Left lung (tissue), 10 donors: ENCODE data around the gene NTM. TPM values are rescaled to one million over a fixed set of nuclear protein-coding genes. Genes with fewer than 3 reads are reported as not detected.

Experiments
- ATAC-seq: fragments of 200-7000 bp; cut with Tn5 transposase; one replicate; pipeline ENCODE4 v1.9.1; 2020; ENCODE audit warnings: moderate library complexity
- DNase-seq, 4 donors: peaks; one replicate each; pipeline ENCODE4 v3.0.0-alpha.2; 2013 to 2020
- H3K27ac ChIP-seq, 2 donors: fragments of 200-600 bp; sonication (generic) in 1 of 2; one replicate each; pipeline versions ENCODE4 v1.5.0 to v1.8.0; 2020 to 2021
- H3K27me3 ChIP-seq, 2 donors: fragments of 200-600 bp; sonication (generic) in 1 of 2; one replicate each; pipeline versions ENCODE4 v1.5.0 to v1.8.0; 2020 to 2021
- H3K36me3 ChIP-seq, 2 donors: fragments of 200-600 bp; sonication (generic) in 1 of 2; one replicate each; pipeline versions ENCODE4 v1.5.0 to v1.8.0; 2020 to 2021
- H3K4me1 ChIP-seq, 2 donors: fragments of 200-600 bp; one replicate each; pipeline ENCODE4 v1.8.0; 2021
- H3K4me3 ChIP-seq, 2 donors: fragments of 200-600 bp; sonication (generic) in 1 of 2; one replicate each; pipeline versions ENCODE4 v1.5.0 to v1.8.0; 2020 to 2021; ENCODE audit warnings: mild to moderate bottlenecking in 1 of 2
- H3K9me3 ChIP-seq, 2 donors: fragments of 200-600 bp; sonication (generic) in 1 of 2; one replicate each; pipeline versions ENCODE4 v1.5.0 to v1.8.0; 2020 to 2021
- intact Hi-C, 2 donors: fragments of 100-400 bp; cut with DNase I; formaldehyde crosslinking; loops; one replicate each; pipeline versions ENCODE4 v1.11.2 to v1.14.2; 2022
- polyA plus RNA-seq, 6 donors: library from polyadenylated mRNA; unstranded; fragments of 120-200 nt; gene quantifications; one replicate each; pipeline ENCODE4 v1.2.1, GENCODE V29; 2013; ENCODE audit not compliant: insufficient read length in 6 of 6
- total RNA-seq, 2 donors: library from RNA; stranded (reverse); fragmentation: NEBNext Ultra II Directional; extraction: Animal tissue kit (Norgen Biotek cat#: 25700); gene quantifications; one replicate each; pipeline ENCODE4 v1.2.1, GENCODE V29; 2021
- TF ChIP-seq, protein P1 (sequence below), 2 donors: fragments of 200-600 bp; sonication (generic) in 1 of 2; IDR thresholded peaks; one replicate each; pipeline versions ENCODE4 v1.5.0 to v1.8.0; 2021; ENCODE audit warnings: antibody characterized with exemption in 2 of 2
- donor health status: DM: no; HTN: yes; CAD: no.
- donor health status: DM: no; HTN: no; CAD: no.

Gene NTM
- total and polyA plus RNA-seq, 8 donors = 9.5 to 31.0 (median 21.1) TPM

DNA sequence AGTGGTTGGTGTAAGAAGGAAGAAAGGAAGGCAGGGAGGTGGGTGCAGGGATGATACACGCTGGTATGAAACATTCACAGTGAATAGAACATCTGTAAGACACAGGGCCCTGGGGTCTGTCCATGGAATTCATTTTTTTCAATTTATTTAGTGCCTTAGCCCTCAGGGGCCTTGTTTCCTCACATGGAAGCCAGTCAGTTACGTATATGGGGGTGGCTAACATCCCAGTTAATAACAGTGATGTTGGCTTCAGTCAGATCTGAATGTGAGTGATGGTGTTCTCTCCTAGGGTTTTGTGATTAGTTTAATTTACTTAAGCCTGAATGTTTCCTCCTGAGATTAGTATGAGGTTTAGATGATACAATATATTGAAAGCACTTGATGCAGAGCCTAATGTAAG is 577.1 kb downstream of the NTM start:
- no peaks in the 10 kb centered on the region for H3K36me3 ChIP-seq
- H3K27me3 ChIP-seq = no peaks in the 10 kb centered on the region
- H3K4me3 ChIP-seq = no peak overlapping the region
- ATAC-seq (no peak), DNase-seq (no peak)
- intact Hi-C loops = no loop called here
- no peak overlapping the region for H3K27ac ChIP-seq
- H3K4me1 ChIP-seq = no peaks in the 10 kb centered on the region
- TF ChIP-seq, protein P1, sequence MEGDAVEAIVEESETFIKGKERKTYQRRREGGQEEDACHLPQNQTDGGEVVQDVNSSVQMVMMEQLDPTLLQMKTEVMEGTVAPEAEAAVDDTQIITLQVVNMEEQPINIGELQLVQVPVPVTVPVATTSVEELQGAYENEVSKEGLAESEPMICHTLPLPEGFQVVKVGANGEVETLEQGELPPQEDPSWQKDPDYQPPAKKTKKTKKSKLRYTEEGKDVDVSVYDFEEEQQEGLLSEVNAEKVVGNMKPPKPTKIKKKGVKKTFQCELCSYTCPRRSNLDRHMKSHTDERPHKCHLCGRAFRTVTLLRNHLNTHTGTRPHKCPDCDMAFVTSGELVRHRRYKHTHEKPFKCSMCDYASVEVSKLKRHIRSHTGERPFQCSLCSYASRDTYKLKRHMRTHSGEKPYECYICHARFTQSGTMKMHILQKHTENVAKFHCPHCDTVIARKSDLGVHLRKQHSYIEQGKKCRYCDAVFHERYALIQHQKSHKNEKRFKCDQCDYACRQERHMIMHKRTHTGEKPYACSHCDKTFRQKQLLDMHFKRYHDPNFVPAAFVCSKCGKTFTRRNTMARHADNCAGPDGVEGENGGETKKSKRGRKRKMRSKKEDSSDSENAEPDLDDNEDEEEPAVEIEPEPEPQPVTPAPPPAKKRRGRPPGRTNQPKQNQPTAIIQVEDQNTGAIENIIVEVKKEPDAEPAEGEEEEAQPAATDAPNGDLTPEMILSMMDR (IDR thresholded peaks at IDR 0.05) = no peak
- no peaks in the 10 kb centered on the region for H3K9me3 ChIP-seq

DNA sequence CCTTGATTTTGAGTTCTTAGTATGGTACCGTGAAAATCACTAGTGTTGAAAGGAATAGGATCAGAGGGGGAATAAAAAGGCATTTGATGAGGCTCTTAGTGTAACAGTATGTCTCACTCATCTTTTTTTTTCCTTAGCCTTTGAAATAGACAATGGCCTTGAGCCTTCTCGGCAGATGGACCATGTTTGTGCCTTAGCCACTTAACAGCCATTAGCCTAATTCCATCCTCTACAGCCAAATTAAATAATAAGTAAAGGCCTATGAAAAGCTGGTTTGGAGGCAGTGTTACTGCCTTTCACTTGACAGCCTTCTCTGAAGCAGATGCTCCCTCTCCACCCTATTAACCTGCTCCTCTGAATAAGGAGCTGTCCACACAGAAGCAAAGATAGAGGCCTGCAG is 580.7 kb downstream of the NTM start:
- no peaks in the 10 kb centered on the region for H3K36me3 ChIP-seq
- no peak overlapping the region for H3K27ac ChIP-seq
- intact Hi-C loops = no loop called here
- H3K4me1 ChIP-seq = no peaks in the 10 kb centered on the region
- DNase-seq = no peak
- no peaks in the 10 kb centered on the region for H3K9me3 ChIP-seq
- H3K27me3 ChIP-seq = no peaks in the 10 kb centered on the region
- ATAC-seq = no peak
- no peak overlapping the region for H3K4me3 ChIP-seq
- TF ChIP-seq, protein P1 (IDR thresholded peaks at IDR 0.05) = no peak

DNA sequence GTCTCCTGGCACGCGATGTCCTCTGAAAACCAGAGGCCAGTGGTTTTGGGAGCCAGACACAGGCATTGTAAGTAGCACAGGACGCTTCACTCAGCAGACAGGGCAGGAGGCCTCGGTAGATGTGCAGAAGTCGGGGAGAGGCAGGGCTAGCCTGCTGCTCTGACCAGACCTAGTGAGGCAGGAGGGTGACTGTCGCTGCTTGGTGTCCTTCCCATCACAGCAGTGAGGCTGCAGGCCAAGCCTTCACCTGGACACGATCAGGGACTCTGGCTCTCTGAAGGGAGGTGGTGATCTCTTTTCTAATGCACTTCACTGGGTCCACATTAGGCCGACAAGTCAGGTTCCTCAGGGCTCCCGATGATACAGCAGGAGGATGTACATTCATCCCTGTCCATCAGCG is 583.7 kb downstream of the NTM start:
- no peaks in the 10 kb centered on the region for H3K27me3 ChIP-seq

DNA sequence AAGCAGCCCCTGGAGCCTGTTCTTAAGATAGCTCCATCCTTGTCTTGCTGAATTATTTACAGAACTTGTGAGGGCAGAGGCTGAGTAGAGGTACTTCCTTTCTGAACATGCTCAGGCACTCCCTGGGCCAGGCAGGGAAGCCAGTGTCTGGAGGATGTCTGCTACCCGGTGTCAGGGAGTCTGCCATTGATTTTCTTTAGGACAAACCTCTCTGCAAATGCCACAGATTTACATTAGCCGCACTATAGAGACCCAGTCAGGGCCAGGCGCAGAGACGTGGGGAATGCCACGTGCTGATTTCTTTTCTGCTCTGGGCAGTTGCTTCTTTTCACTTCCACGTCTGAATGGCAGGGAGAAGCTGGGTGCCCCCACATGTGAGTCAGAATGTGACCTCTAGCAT is 585.5 kb downstream of the NTM start:
- ATAC-seq (no peak), DNase-seq (no peak)
- TF ChIP-seq, protein P1 (IDR thresholded peaks at IDR 0.05) = no peak
- Histone ChIP-seq H3K27ac (no peak overlapping the region), H3K27me3 (no peaks in the 10 kb centered on the region), H3K4me3 (no peak overlapping the region), H3K4me1 (no peaks in the 10 kb centered on the region), H3K9me3 (no peaks in the 10 kb centered on the region), H3K36me3 (no peaks in the 10 kb centered on the region)
- intact Hi-C loops = no loop called here

More for the DNA sequence above, 583.7 kb downstream of the NTM start:
- Histone ChIP-seq H3K36me3 (no peaks in the 10 kb centered on the region), H3K4me1 (no peaks in the 10 kb centered on the region), H3K27ac (no peak overlapping the region), H3K9me3 (no peaks in the 10 kb centered on the region), H3K4me3 (no peak overlapping the region)
- TF ChIP-seq, protein P1 (IDR thresholded peaks at IDR 0.05) = no peak
- no peak for ATAC-seq
- no peak for DNase-seq
- intact Hi-C loops = no loop called here

DNA sequence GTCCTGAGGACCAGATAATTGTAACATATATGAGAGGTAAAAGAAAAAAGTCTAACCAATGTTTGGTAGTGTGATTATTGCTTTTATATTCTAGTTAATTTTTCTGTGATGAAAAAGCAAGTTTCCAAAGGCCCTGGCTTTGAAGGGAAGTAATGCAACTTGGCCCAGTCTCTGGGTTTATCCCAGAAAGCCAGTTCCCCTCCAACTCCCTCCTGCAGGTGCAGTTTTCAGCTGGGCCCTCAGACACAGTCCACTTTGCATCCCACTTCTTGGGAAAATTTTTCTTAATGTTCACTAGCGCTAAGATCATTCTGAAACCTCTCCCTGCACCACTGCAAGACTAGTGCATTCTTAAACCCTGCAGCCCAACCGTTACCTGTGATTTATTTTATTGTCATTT is 586.8 kb downstream of the NTM start:
- H3K9me3 ChIP-seq = no peaks in the 10 kb centered on the region
- H3K27ac ChIP-seq = no peak overlapping the region
- H3K27me3 ChIP-seq = no peaks in the 10 kb centered on the region
- H3K4me3 ChIP-seq = no peak overlapping the region
- H3K36me3 ChIP-seq = no peaks in the 10 kb centered on the region
- H3K4me1 ChIP-seq = no peaks in the 10 kb centered on the region
- ATAC-seq (no peak), DNase-seq (no peak)
- intact Hi-C loops = no loop called here
- TF ChIP-seq, protein P1 (IDR thresholded peaks at IDR 0.05) = no peak
